ENCODE measurements around the gene NTF4.
"Not testable (repeated sequence)": the region's sequence is repeated elsewhere in the genome, so short reads cannot be mapped to it uniquely, and the experiment has no call there.

NTF4 gene

DNA sequence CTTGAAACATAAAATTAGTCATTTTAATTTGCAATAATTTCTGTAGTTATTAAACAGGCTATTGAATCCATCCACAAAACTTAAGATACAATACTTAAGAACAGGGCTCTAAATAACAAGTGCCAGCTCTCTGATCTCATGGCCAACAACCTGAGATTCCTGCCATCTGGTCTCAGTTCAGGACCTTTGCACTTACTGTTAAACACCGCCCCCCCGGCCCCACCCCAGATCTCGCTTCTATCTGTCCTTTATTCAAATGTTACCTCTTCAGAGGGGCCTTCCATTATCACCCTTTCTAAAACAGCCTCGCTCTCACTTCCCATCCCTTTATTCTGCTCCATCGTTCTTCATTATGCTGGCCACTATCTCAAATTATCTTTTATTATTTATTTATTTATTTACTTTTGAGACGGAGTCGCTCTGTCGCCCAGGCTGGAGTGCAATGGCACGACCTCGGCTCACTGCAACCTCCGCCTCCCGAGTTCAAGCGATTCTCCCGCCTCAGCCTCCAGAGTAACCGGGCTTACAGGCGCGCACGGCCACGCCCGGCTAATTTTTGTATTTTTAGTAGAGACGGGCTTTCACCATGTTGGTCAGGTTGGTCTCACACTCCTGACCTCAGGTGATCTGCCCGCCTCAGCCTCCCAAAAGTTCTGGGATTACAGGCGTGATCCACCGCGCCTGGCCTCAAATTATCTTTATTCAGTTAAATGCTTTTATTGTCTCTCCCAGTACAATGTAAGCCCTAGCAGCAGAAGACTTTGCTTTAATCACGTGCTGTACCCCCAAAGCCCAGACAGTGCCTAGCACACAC lies 19.8 kb upstream of the NTF4 start:
- DNase-seq (ENCODE audit: low read depth in 1 of 2, low spot score in 1 of 2): no peak
- in situ Hi-C loops (cut with HindIII; ENCODE audit: low pct_unique_long_range_greater_than_20kb, low sequenced_read_pairs): no loop called here

DNA sequence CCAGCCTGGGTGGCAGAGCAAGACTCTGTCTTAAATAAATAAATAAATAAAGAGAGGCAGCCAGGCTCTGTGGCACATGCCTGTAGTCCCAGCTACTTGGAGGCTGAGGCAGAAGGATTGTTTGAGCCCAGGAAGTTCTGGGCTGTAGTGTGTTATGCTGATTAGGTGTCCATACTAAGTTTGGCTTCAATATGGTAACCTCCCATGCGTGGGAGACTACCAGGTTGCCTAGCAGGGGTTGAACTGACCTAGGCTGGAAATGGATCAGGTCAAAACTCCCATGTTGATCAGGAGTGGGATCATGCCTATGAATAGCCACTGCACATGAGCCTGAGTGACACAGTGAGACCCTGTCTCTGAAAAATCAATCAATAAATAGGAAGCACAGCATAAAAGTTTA lies 16.7 kb upstream of the NTF4 start:
- TF ChIP-seq JUND (IDR thresholded peaks at IDR 0.05; ENCODE audit: low read depth): no peak
- no peak for DNase-seq (ENCODE audit: low read depth in 1 of 2, low spot score in 1 of 2)
- in situ Hi-C loops (cut with HindIII; ENCODE audit: low pct_unique_long_range_greater_than_20kb, low sequenced_read_pairs): no loop called here

More for the DNA sequence above, 19.8 kb upstream of the NTF4 start:
- no peak for TF ChIP-seq JUND (IDR thresholded peaks at IDR 0.05; ENCODE audit: low read depth)

DNA sequence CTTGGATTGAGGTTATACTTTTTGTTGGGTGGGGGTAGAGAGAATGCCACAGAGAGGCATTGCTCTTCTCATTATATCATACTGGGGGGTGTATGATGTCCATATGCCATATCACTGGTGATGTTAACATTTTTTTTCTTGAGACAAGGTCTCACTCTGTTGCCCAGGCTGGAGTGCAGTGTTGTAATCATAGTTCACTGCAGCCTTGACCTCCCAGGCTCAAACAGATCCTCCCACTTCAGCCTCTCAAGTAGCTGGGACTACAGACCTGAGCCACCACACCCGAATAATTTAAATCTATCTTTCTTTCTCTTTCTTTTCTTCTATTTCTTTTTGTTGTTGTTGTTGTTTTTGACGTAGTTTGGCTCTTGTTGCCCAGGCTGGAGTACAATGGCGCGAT lies 15.8 kb upstream of the NTF4 start:
- TF ChIP-seq JUND (IDR thresholded peaks at IDR 0.05; ENCODE audit: low read depth): no peak
- in situ Hi-C loops (cut with HindIII; ENCODE audit: low pct_unique_long_range_greater_than_20kb, low sequenced_read_pairs): no loop called here

DNA sequence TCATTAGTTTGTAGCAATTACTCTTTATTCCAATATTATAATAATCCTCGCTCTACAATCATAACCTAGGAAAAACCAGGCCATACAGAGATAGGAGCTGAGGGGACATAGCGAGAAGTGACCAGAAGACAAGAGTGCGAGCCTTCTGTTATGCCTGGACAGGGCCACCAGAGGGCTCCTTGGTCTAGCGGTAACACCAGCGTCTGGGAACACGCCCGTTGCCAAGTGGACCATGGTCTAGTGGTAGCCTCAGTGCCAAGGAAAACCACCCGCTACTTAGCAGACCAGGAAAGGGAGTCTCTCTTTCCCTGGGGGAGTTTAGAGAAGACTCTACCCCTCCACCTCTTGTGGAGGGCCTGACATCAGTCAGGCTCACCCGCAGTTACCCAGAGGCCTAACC lies 10.3 kb upstream of the NTF4 start:
- DNase-seq (ENCODE audit: low read depth in 1 of 2, low spot score in 1 of 2): peak in 1 of 2 experiments; percentile 64
- in situ Hi-C loops (cut with HindIII; ENCODE audit: low pct_unique_long_range_greater_than_20kb, low sequenced_read_pairs): not testable (repeated sequence)

More for the DNA sequence above, 15.8 kb upstream of the NTF4 start:
- DNase-seq (ENCODE audit: low read depth in 1 of 2, low spot score in 1 of 2): no peak

DNA sequence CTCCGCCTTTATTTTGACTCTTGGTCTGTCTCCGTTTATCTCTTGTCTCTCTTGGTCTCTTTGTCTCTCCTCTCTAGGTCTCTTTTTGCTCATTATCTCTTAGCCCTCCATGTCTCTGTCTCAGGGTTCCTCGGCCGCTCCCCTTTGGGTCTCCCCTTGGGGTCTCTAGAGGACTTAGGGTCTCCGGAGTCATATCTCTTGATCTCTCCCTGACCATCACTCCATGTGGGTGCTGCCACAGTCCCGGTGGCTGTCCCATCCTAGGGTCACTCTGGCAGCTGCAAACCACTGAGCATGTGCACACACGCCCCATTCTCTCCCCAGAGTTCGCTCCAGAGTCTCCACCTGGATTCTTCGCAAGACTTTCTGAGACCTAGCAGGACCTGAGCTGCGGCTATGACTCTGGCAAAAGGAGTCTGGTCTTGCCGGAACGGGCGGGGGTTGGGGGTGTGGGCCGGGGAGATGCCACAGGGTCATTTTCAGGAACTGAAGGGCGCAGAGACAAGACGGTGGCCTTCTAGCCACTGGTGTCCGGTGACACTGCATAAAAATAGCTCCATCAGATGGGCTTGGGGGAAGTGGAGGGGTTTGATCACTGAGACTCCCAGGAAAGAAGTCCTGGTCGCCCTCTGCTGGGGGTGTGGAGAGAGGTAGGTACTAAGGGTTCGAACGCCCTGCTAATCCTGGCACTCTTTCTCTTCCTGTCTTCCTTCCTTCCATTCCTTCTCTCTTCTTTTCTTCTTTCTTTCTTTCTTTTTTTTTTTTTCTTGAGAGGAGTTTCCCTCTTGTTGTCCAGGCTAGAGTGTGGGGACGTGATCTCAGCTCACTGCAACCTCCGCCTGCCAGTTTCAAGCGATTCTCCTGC lies 9.1 kb upstream of the NTF4 start:
- in situ Hi-C loops (cut with HindIII; ENCODE audit: low pct_unique_long_range_greater_than_20kb, low sequenced_read_pairs): no loop called here
- DNase-seq (ENCODE audit: low read depth in 1 of 2, low spot score in 1 of 2): peak in 1 of 2 experiments; percentile 67
- TF ChIP-seq JUND (IDR thresholded peaks at IDR 0.05; ENCODE audit: low read depth): no peak

DNA sequence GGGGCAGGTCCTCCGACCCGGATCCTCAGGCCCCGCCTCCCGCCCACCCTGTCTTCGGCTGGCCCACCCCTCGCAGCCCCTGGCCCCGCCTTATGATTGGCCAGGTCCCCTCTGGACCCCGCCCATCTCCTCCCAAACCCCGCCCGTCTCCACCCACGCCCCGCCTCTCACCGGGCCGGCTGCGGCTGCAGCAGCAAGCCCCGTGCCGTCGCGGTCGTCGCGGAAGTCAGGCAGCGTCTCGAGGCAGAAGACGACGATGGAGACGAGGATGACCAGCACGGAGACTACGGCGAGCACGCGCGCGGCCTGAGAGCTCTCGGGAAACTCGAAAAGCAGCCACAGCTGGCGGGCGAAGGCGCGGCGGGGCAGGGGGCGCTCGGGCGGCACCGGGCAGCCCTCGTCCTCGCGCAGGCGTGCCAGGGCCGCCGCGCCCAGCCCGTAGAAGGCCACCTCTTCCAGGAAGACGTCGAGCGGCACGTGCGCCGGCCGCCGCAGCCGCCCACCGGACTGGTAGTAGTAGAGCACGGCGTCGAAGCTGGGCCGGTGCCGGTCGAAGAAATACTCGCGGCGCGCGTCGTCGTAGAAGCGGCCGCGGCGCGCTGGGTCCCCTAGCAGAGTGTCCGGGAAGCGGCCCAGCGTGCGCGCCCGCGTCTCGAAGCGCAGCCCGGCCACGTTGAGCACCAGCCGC lies 7.4 kb upstream of the NTF4 start:
- TF ChIP-seq JUND (IDR thresholded peaks at IDR 0.05; ENCODE audit: low read depth): no peak
- in situ Hi-C loops (cut with HindIII; ENCODE audit: low pct_unique_long_range_greater_than_20kb, low sequenced_read_pairs): no loop called here
- no peak for DNase-seq (ENCODE audit: low read depth in 1 of 2, low spot score in 1 of 2)

DNA sequence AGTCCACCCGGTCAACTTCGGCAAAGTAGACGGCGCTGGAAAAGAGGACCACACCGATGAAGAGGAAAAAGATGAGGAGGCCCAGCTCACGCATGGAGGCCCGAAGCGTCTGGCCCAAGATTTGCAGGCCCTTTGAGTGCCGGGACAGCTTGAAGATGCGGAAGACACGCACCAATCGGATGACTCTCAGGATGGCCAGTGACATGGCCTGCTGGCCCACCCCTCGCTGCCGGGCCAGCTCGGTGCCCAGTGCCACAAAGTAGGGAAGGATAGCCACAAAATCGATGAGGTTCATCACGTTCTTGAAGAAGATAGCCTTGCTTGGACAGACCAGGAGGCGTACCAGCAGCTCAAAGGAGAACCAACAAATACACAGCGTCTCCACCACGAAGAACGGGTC lies 5.8 kb upstream of the NTF4 start:
- in situ Hi-C loops (cut with HindIII; ENCODE audit: low pct_unique_long_range_greater_than_20kb, low sequenced_read_pairs): no loop called here
- TF ChIP-seq JUND (IDR thresholded peaks at IDR 0.05; ENCODE audit: low read depth): no peak
- no peak for DNase-seq (ENCODE audit: low read depth in 1 of 2, low spot score in 1 of 2)

DNA sequence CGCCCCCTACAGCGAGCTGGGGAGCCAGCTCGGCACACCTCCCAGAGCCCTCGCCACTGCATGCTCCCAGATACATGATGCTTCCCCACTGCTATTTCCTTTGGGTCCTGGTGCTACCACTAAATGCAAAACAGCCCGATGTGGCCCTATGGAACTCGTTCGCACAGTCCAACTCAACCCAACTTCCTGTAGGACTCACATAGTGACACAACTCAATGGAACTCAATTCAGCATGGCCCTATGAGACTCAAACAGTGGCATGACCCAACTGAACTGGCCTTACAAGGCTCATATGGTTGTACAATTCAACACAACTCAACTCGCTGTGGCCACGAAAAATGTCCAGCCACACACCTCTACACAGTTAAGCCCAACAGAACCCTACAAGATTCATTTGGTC lies 4.4 kb upstream of the NTF4 start:
- no peak for TF ChIP-seq JUND (IDR thresholded peaks at IDR 0.05; ENCODE audit: low read depth)
- no peak for DNase-seq (ENCODE audit: low read depth in 1 of 2, low spot score in 1 of 2)
- in situ Hi-C loops (cut with HindIII; ENCODE audit: low pct_unique_long_range_greater_than_20kb, low sequenced_read_pairs): no loop called here

DNA sequence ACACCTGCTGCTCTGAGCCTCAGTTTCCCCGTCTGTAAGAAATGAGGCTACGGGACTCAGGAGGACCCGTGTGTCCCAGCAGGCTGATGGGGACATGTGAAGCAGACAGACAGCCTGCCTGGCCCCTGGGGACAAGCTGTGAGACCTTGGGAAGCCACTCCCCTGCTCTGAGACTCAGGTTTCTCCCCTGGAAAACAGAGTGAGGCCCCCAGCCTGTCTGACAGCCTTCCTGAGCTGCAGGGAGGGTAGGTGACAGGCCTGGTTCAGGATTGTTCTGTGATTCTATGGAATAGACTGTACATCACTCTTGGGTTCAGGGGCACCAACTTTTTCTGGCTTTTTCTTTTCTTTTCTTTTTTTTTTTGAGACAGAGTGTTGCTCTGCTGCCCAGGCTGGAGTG lies 2.9 kb upstream of the NTF4 start:
- in situ Hi-C loops (cut with HindIII; ENCODE audit: low pct_unique_long_range_greater_than_20kb, low sequenced_read_pairs): no loop called here
- TF ChIP-seq JUND (IDR thresholded peaks at IDR 0.05; ENCODE audit: low read depth): no peak
- no peak for DNase-seq (ENCODE audit: low read depth in 1 of 2, low spot score in 1 of 2)

DNA sequence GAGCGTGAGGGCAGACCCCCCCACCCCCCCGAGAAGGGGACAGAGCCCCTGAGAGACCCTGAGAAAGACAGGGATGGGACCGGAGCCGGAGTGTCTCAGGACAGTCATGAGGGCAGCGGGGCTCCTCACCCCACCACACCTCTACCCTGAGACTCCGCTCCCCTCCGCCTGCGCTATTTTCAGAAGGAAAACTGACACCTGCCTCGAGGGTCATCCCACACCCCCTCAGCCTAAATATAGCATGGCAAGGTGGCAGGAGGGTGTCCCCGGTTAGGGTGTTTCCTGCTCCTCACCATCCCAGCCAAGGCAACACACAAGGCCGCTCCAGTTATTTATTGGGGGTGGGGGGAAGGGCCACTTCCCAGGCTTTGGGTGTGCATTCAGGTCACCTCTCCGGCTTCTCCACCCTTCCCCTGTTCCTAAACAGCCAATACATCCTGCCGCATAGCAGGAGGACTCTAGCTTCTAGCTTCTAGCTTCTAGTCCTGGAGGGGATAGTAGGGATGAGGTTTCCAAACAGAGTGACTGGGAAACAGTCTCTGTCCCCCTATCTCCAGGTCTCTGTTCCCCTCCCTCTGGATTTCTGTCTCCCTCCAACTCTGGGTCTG lies 1.4 kb upstream of the NTF4 start:
- in situ Hi-C loops (cut with HindIII; ENCODE audit: low pct_unique_long_range_greater_than_20kb, low sequenced_read_pairs): no loop called here
- DNase-seq (ENCODE audit: low read depth in 1 of 2, low spot score in 1 of 2): peak in 1 of 2 experiments; percentile 10
- TF ChIP-seq JUND (IDR thresholded peaks at IDR 0.05; ENCODE audit: low read depth): no peak

DNA sequence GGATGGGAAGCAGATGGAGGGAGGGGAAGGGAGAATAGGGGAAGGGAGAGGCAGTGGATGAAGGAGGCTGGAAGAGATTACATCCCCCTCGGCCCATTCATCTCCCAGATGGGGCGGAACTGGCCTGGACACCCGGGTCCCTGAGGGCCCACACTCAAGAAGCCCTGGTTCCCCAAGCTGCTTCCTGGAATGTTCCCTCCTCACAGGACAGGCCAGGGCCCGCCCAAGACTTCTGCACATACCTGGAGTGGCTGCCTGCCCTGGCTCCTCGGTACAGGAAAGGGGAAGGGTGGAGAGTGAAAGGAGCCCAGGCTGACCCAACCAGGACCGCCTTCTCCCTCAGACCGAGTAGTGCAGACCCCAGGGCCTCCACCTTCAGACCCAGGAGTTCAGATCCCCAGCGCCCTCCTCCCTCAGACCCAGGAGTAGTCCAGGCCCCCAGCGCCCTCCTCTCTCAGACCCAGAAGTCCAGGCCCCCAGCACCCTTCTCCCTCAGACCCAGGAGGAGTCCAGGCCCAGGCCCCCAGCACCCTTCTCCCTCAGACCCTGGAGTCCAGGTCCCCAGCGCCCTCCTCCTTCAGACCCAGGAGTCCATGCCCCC lies 489 bp downstream of the NTF4 start:
- DNase-seq (ENCODE audit: low read depth in 1 of 2, low spot score in 1 of 2): peak in 1 of 2 experiments; percentile 67
- no peak for TF ChIP-seq JUND (IDR thresholded peaks at IDR 0.05; ENCODE audit: low read depth)
- in situ Hi-C loops (cut with HindIII; ENCODE audit: low pct_unique_long_range_greater_than_20kb, low sequenced_read_pairs): no loop called here

DNA sequence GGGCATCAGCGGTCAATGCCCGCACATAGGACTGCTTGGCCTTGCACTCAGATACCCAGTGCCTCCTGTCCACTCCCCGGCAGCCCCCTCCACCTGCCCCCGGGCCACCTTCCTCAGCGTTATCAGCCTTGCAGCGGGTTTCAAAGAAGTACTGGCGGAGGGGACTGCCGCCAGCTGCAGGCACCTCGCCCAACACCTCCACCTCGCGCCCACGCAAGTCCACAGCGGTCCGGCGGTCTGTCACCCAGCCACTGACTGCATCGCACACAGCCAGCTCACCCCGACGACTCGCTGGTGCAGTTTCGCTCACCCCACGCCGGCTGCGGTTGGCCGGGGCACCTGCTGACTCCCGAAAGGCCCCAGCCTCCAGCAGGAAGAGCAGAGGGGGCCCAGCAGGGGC lies 3.2 kb downstream of the NTF4 start:
- DNase-seq (ENCODE audit: low read depth in 1 of 2, low spot score in 1 of 2): no peak

More for the DNA sequence above, 3.2 kb downstream of the NTF4 start:
- no peak for TF ChIP-seq JUND (IDR thresholded peaks at IDR 0.05; ENCODE audit: low read depth)
- in situ Hi-C loops (cut with HindIII; ENCODE audit: low pct_unique_long_range_greater_than_20kb, low sequenced_read_pairs): no loop called here

Measured in T47D (cell line).